Measurements from ENCODE around the gene CAMTA1. TPM values are rescaled to one million over a fixed set of nuclear protein-coding genes. Genes with fewer than 3 reads are reported as not detected.

CAMTA1 gene
- total RNA-seq, 1 experiment from 2014 or later, result 118 TPM

DNA sequence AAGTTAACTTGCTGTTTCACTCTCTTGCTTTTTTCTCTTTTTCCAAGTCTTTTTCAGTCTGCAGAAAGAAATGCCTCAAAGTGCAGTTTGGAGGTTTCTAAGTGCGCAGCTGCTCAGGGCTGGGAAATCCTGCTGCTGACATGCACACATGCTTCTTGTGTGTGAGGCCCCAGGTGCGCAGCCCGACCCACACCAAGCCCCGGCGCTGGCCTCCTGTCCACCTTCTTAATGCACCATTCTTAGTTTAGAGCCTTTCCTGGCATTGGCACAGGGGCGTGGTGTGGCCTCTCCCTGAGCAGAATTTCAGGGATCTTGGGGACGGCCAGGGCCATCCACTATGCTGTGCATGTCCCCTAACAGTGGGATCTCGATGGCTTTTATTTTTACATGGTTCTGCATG is 315.2 kb downstream of the CAMTA1 start:
- H3K9ac ChIP-seq (ENCODE audit: low read length), result no peak overlapping the region
- H3K27ac ChIP-seq (ENCODE audit: low read length), result no peak overlapping the region
- no peaks in the 10 kb centered on the region for H3K9me2 ChIP-seq (replicated peaks; ENCODE audit: insufficient read depth, low read length)
- H3K9me3 ChIP-seq (ENCODE audit: low read length), result no peaks in the 10 kb centered on the region
- no peaks in the 10 kb centered on the region for H3K4me1 ChIP-seq (ENCODE audit: low read length)
- no peaks in the 10 kb centered on the region for H3K27me3 ChIP-seq (ENCODE audit: low read length)
- no peak overlapping the region for H3K4me3 ChIP-seq (ENCODE audit: low read length)
- 0 out of 2 replicates have a peak, but pooled peaks cover 13% of the 10 kb centered on the region for H4K20me1 ChIP-seq (ENCODE audit: insufficient read depth, low read depth, low read length)
- no peak for DNase-seq
- no peak overlapping the region for H2AFZ ChIP-seq (ENCODE audit: low read length)
- no peaks in the 10 kb centered on the region for H3K79me2 ChIP-seq (ENCODE audit: low read length)
- no peaks in the 10 kb centered on the region for H3K36me3 ChIP-seq (ENCODE audit: insufficient read depth, low read length)
- no peak overlapping the region for H3K4me2 ChIP-seq (ENCODE audit: low read depth, low read length, poor library complexity, severe bottlenecking)

GRCh38 chr1:7101187-7101586 is 315.9 kb downstream of the CAMTA1 start:
- no peak for DNase-seq
- H3K79me2 ChIP-seq (ENCODE audit: low read length), result no peaks in the 10 kb centered on the region

GRCh38 chr1:7103361-7103782 is 318.1 kb downstream of the CAMTA1 start:
- H3K27ac ChIP-seq (ENCODE audit: low read length), result no peak overlapping the region
- H4K20me1 ChIP-seq (ENCODE audit: insufficient read depth, low read depth, low read length), result 0 out of 2 replicates have a peak, but pooled peaks cover 8% of the 10 kb centered on the region
- H3K36me3 ChIP-seq (ENCODE audit: insufficient read depth, low read length), result no peaks in the 10 kb centered on the region
- H3K79me2 ChIP-seq (ENCODE audit: low read length), result no peaks in the 10 kb centered on the region
- no peak overlapping the region for H2AFZ ChIP-seq (ENCODE audit: low read length)
- H3K9me2 ChIP-seq (replicated peaks; ENCODE audit: insufficient read depth, low read length), result no peaks in the 10 kb centered on the region
- H3K4me3 ChIP-seq (ENCODE audit: low read length), result no peak overlapping the region
- no peaks in the 10 kb centered on the region for H3K4me1 ChIP-seq (ENCODE audit: low read length)
- no peak overlapping the region for H3K4me2 ChIP-seq (ENCODE audit: low read depth, low read length, poor library complexity, severe bottlenecking)
- H3K27me3 ChIP-seq (ENCODE audit: low read length), result no peaks in the 10 kb centered on the region
- no peak overlapping the region for H3K9ac ChIP-seq (ENCODE audit: low read length)
- no peaks in the 10 kb centered on the region for H3K9me3 ChIP-seq (ENCODE audit: low read length)
- no peak for DNase-seq

More at GRCh38 chr1:7101187-7101586, 315.9 kb downstream of the CAMTA1 start:
- no peak overlapping the region for H3K9ac ChIP-seq (ENCODE audit: low read length)
- H2AFZ ChIP-seq (ENCODE audit: low read length), result no peak overlapping the region
- no peaks in the 10 kb centered on the region for H3K9me3 ChIP-seq (ENCODE audit: low read length)
- H3K4me2 ChIP-seq (ENCODE audit: low read depth, low read length, poor library complexity, severe bottlenecking), result no peak overlapping the region
- no peaks in the 10 kb centered on the region for H3K9me2 ChIP-seq (replicated peaks; ENCODE audit: insufficient read depth, low read length)
- no peak overlapping the region for H3K4me3 ChIP-seq (ENCODE audit: low read length)
- H3K36me3 ChIP-seq (ENCODE audit: insufficient read depth, low read length), result no peaks in the 10 kb centered on the region
- no peaks in the 10 kb centered on the region for H3K27me3 ChIP-seq (ENCODE audit: low read length)
- H3K27ac ChIP-seq (ENCODE audit: low read length), result no peak overlapping the region
- no peaks in the 10 kb centered on the region for H3K4me1 ChIP-seq (ENCODE audit: low read length)
- 0 out of 2 replicates have a peak, but pooled peaks cover 13% of the 10 kb centered on the region for H4K20me1 ChIP-seq (ENCODE audit: insufficient read depth, low read depth, low read length)

DNA sequence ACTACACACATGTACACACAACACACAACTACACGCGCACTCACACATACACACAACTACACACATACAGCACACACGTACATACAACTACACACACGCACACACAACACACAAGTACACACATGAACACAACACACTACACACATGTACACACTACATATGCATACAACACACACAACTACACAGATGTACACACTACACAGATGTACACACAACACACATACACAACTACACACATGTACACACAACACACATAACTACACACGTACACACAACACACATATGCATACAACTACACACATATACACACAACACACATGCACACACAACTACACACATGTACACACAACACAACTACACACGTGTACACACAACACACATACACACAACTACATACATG is 318.6 kb downstream of the CAMTA1 start:
- Histone ChIP-seq H3K36me3 (ENCODE audit: insufficient read depth, low read length) (no peaks in the 10 kb centered on the region), H3K4me3 (ENCODE audit: low read length) (no peak overlapping the region), H3K79me2 (ENCODE audit: low read length) (no peaks in the 10 kb centered on the region), H3K9me3 (ENCODE audit: low read length) (no peaks in the 10 kb centered on the region), H3K4me1 (ENCODE audit: low read length) (no peaks in the 10 kb centered on the region), H3K9ac (ENCODE audit: low read length) (no peak overlapping the region), H3K27me3 (ENCODE audit: low read length) (no peaks in the 10 kb centered on the region), H2AFZ (ENCODE audit: low read length) (no peak overlapping the region), H3K9me2 (replicated peaks; ENCODE audit: insufficient read depth, low read length) (no peaks in the 10 kb centered on the region), H3K4me2 (ENCODE audit: low read depth, low read length, poor library complexity, severe bottlenecking) (no peak overlapping the region), H4K20me1 (ENCODE audit: insufficient read depth, low read depth, low read length) (0 out of 2 replicates have a peak, but pooled peaks cover 8% of the 10 kb centered on the region), H3K27ac (ENCODE audit: low read length) (no peak overlapping the region)
- DNase-seq, result no peak

- no peaks in the 10 kb centered on the region for H3K27me3 ChIP-seq (ENCODE audit: low read length)
- no peak overlapping the region for H3K4me3 ChIP-seq (ENCODE audit: low read length)
- no peaks in the 10 kb centered on the region for H3K36me3 ChIP-seq (ENCODE audit: insufficient read depth, low read length)
- DNase-seq, result no peak
- no peaks in the 10 kb centered on the region for H3K79me2 ChIP-seq (ENCODE audit: low read length)
- 0 out of 2 replicates have a peak, but pooled peaks cover 8% of the 10 kb centered on the region for H4K20me1 ChIP-seq (ENCODE audit: insufficient read depth, low read depth, low read length)
- no peak overlapping the region for H2AFZ ChIP-seq (ENCODE audit: low read length)
- no peaks in the 10 kb centered on the region for H3K4me1 ChIP-seq (ENCODE audit: low read length)
- no peak overlapping the region for H3K9ac ChIP-seq (ENCODE audit: low read length)
- no peaks in the 10 kb centered on the region for H3K9me2 ChIP-seq (replicated peaks; ENCODE audit: insufficient read depth, low read length)
- no peak overlapping the region for H3K27ac ChIP-seq (ENCODE audit: low read length)
- no peak overlapping the region for H3K4me2 ChIP-seq (ENCODE audit: low read depth, low read length, poor library complexity, severe bottlenecking)
- no peaks in the 10 kb centered on the region for H3K9me3 ChIP-seq (ENCODE audit: low read length)
Observed at GRCh38 chr1:7104339-7104738, 319.1 kb downstream of the CAMTA1 start.

- H3K9me3 ChIP-seq (ENCODE audit: low read length), result no peaks in the 10 kb centered on the region
- no peaks in the 10 kb centered on the region for H3K27me3 ChIP-seq (ENCODE audit: low read length)
Observed at GRCh38 chr1:7105269-7105668, 320.0 kb downstream of the CAMTA1 start.

GRCh38 chr1:7106442-7107108 is 321.3 kb downstream of the CAMTA1 start:
- no peaks in the 10 kb centered on the region for H3K27me3 ChIP-seq (ENCODE audit: low read length)
- H3K4me2 ChIP-seq (ENCODE audit: low read depth, low read length, poor library complexity, severe bottlenecking), result no peak overlapping the region
- H3K9me3 ChIP-seq (ENCODE audit: low read length), result no peaks in the 10 kb centered on the region
- no peaks in the 10 kb centered on the region for H4K20me1 ChIP-seq (ENCODE audit: insufficient read depth, low read depth, low read length)
- no peak overlapping the region for H3K4me3 ChIP-seq (ENCODE audit: low read length)
- H3K4me1 ChIP-seq (ENCODE audit: low read length), result no peaks in the 10 kb centered on the region
- H3K9ac ChIP-seq (ENCODE audit: low read length), result no peak overlapping the region
- H3K27ac ChIP-seq (ENCODE audit: low read length), result no peak overlapping the region
- no peaks in the 10 kb centered on the region for H3K9me2 ChIP-seq (replicated peaks; ENCODE audit: insufficient read depth, low read length)
- DNase-seq, result no peak
- no peak overlapping the region for H2AFZ ChIP-seq (ENCODE audit: low read length)
- no peaks in the 10 kb centered on the region for H3K36me3 ChIP-seq (ENCODE audit: insufficient read depth, low read length)
- H3K79me2 ChIP-seq (ENCODE audit: low read length), result no peaks in the 10 kb centered on the region

More at GRCh38 chr1:7105269-7105668, 320.0 kb downstream of the CAMTA1 start:
- Histone ChIP-seq H3K27ac (ENCODE audit: low read length) (no peak overlapping the region), H3K36me3 (ENCODE audit: insufficient read depth, low read length) (no peaks in the 10 kb centered on the region), H3K4me2 (ENCODE audit: low read depth, low read length, poor library complexity, severe bottlenecking) (no peak overlapping the region), H3K79me2 (ENCODE audit: low read length) (no peaks in the 10 kb centered on the region), H3K4me3 (ENCODE audit: low read length) (no peak overlapping the region), H2AFZ (ENCODE audit: low read length) (no peak overlapping the region), H4K20me1 (ENCODE audit: insufficient read depth, low read depth, low read length) (0 out of 2 replicates have a peak, but pooled peaks cover 8% of the 10 kb centered on the region), H3K9me2 (replicated peaks; ENCODE audit: insufficient read depth, low read length) (no peaks in the 10 kb centered on the region), H3K4me1 (ENCODE audit: low read length) (no peaks in the 10 kb centered on the region), H3K9ac (ENCODE audit: low read length) (no peak overlapping the region)
- no peak for DNase-seq

DNA sequence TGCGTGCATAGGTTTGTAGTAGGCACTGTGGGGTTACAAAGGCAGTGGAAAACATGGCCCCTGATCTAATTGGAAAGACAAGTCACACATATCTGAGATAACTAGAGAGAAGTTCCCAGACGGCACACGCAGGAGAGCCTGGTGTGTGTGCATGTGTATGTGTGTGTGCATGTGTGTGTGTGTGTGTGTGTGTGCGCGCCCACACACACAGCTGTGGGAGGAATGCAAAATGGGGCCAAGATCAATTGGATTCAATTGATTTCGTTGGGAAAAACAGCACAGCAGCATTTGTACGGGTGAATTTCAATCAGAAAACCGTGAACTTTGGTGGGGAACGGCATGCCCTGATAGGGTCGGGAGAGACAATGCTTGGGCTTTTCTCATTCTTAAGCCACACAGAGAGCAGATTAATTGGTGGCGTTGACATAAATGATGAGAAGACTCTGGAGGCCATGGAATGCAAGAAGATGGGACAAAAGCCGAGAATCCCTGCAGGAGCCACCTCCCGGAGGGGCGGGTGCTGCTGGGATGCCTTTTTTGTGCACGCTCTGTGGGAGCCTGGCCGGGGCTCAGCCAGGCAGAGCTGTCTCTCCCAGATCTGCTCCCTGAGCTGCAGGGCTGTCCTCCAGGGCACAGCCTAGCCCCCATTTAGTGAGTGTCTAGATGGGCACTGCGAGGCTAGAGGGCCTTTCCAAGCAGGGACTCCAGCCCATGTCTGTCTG is 322.0 kb downstream of the CAMTA1 start:
- Histone ChIP-seq H3K36me3 (ENCODE audit: insufficient read depth, low read length) (no peaks in the 10 kb centered on the region), H3K27me3 (ENCODE audit: low read length) (no peaks in the 10 kb centered on the region), H3K9me3 (ENCODE audit: low read length) (no peaks in the 10 kb centered on the region), H3K9me2 (replicated peaks; ENCODE audit: insufficient read depth, low read length) (no peaks in the 10 kb centered on the region), H3K27ac (ENCODE audit: low read length) (no peak overlapping the region), H4K20me1 (ENCODE audit: insufficient read depth, low read depth, low read length) (no peaks in the 10 kb centered on the region), H3K4me2 (ENCODE audit: low read depth, low read length, poor library complexity, severe bottlenecking) (no peak overlapping the region), H3K9ac (ENCODE audit: low read length) (no peak overlapping the region), H3K79me2 (ENCODE audit: low read length) (no peaks in the 10 kb centered on the region), H3K4me3 (ENCODE audit: low read length) (no peak overlapping the region), H2AFZ (ENCODE audit: low read length) (no peak overlapping the region), H3K4me1 (ENCODE audit: low read length) (no peaks in the 10 kb centered on the region)
- DNase-seq, result no peak
